Esophagus muscularis mucosa (tissue), 4 donors: ENCODE measurements around the gene PTPRJ. TPM values are rescaled to one million over a fixed set of nuclear protein-coding genes. Genes with fewer than 3 reads are reported as not detected.

Source experiments
- DNase-seq: peaks from one replicate; pipeline ENCODE4 v3.0.0-alpha.2; 2017; ENCODE audit errors: extremely low spot score
- H3K27ac ChIP-seq, 4 donors: fragments of 200-600 bp; sonication (generic); replicated peaks in 1 of 4; 1 replicate in 3 of 4; 2 replicates in 1 of 4; pipeline ENCODE4 v1.5.1; 2016 to 2019; ENCODE audit warnings: mild to moderate bottlenecking in 1 of 4
- H3K27me3 ChIP-seq, 4 donors: fragments of 200-600 bp; sonication (generic); one replicate each; pipeline versions ENCODE4 v1.5.1 to v1.6.0; 2016 to 2019
- H3K36me3 ChIP-seq, 4 donors: fragments of 200-600 bp; sonication (generic); one replicate each; pipeline ENCODE4 v1.5.1; 2016 to 2019
- H3K4me1 ChIP-seq, 4 donors: fragments of 200-600 bp; sonication (generic); one replicate each; pipeline ENCODE4 v1.5.1; 2016 to 2019
- H3K4me3 ChIP-seq, 4 donors: fragments of 200-600 bp; sonication (generic); 1 replicate in 2 of 4; 2 replicates in 2 of 4; pipeline ENCODE4 v1.5.1; 2016 to 2019; ENCODE audit warnings: mild to moderate bottlenecking in 4 of 4, moderate library complexity in 1 of 4
- H3K9me3 ChIP-seq, 4 donors: fragments of 200-600 bp; sonication (generic); 1 replicate in 3 of 4; 2 replicates in 1 of 4; pipeline ENCODE4 v1.5.1; 2016 to 2019
- CTCF ChIP-seq, 3 experiments: fragments of 200-600 bp in 2 of 3; fragments of 450-650 bp in 1 of 3; sonication (generic) in 2 of 3; IDR thresholded peaks; one replicate each; pipeline ENCODE4 v1.5.1; 2017 to 2019; ENCODE audit warnings: antibody characterized with exemption in 3 of 3, mild to moderate bottlenecking in 2 of 3, moderate library complexity in 1 of 3
- EP300 ChIP-seq: sonication (generic); formaldehyde crosslinking; IDR thresholded peaks from one replicate; pipeline ENCODE4 v1.6.1; 2017; ENCODE audit warnings: antibody characterized with exemption
- POLR2A ChIP-seq: fragments of 450-650 bp; IDR thresholded peaks from one replicate; pipeline ENCODE4 v1.6.1; 2017; ENCODE audit warnings: antibody characterized with exemption, moderate library complexity, mild to moderate bottlenecking, low read depth
- POLR2AphosphoS5 ChIP-seq, 2 donors: sonication (generic); formaldehyde crosslinking; IDR thresholded peaks; one replicate each; pipeline ENCODE4 v1.6.1; 2017; ENCODE audit warnings: antibody characterized with exemption in 2 of 2
- WGBS: methylation state at CpG from one replicate; pipeline ENCODE4 v1.1.5; 2018; 5-methylcytosine and 5-hydroxymethylcytosine counted together
- intact Hi-C: fragments of 100-400 bp; cut with DNase I; formaldehyde crosslinking; loops from one replicate; pipeline ENCODE4 v1.15.1; 2023
- total RNA-seq, 4 donors: library from RNA; depleted of rRNA; stranded (reverse); fragments of >200 nt; gene quantifications; one replicate each; pipeline versions ENCODE4 v1.1.0 to v1.2.1, GENCODE V29; 2016

The PTPRJ gene
- total RNA-seq, 4 donors from 2014 or later, result 8.3 to 14.1 (median 10.5) TPM

GRCh38 chr11:48082771-48083170 is 102.4 kb downstream of the PTPRJ start:
- TF ChIP-seq CTCF (IDR thresholded peaks at IDR 0.05), result no peak
- no peak for TF ChIP-seq EP300
- TF ChIP-seq POLR2AphosphoS5 (IDR thresholded peaks at IDR 0.05), result no peak
- TF ChIP-seq POLR2A, result no peak
- DNase-seq, result no peak
- no peaks in the 10 kb centered on the region for H3K36me3 ChIP-seq
- peaks cover 0 to 9% (median 0%) of the 10 kb centered on the region in 4 donors for H3K27me3 ChIP-seq
- H3K9me3 ChIP-seq, result no peaks in the 10 kb centered on the region
- no peak overlapping the region for H3K4me3 ChIP-seq
- whole genome bisulfite sequencing, result 100% methylated on average over 2 of the region's 2 CpGs
- intact Hi-C loops, result no loop called here
- H3K4me1 ChIP-seq, result peaks cover 10 to 20% (median 16%) of the 10 kb centered on the region in 4 donors
- H3K27ac ChIP-seq, result no peak overlapping the region

DNA sequence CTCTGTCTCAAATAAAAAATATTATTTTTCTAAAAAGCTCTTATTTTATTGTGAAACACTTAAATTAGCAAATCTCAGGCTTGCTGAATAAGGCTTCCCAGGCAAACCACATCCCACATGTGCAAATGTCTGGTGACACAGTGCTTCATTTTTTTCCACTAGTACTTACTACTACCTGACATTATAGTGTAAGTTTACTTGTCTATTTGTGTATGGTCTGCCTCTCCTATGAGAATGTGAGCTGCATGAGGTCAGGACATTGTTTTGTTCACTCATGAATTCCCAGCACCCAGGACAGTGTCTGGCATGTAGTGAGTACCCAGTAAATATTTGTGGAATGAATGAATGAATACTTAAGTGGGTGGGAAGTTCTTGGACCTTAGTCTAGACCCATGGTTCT is 103.1 kb downstream of the PTPRJ start:
- peaks cover 14 to 20% (median 18%) of the 10 kb centered on the region in 4 donors for H3K4me1 ChIP-seq
- no peak overlapping the region for H3K27ac ChIP-seq
- intact Hi-C loops, result no loop called here
- no peak overlapping the region for H3K4me3 ChIP-seq
- TF ChIP-seq POLR2AphosphoS5 (IDR thresholded peaks at IDR 0.05) (no peak), POLR2A (no peak), EP300 (no peak), CTCF (IDR thresholded peaks at IDR 0.05) (no peak)
- no peak for DNase-seq
- H3K27me3 ChIP-seq, result peaks cover 0 to 9% (median 0%) of the 10 kb centered on the region in 4 donors
- no peaks in the 10 kb centered on the region for H3K9me3 ChIP-seq
- no peaks in the 10 kb centered on the region for H3K36me3 ChIP-seq

DNA sequence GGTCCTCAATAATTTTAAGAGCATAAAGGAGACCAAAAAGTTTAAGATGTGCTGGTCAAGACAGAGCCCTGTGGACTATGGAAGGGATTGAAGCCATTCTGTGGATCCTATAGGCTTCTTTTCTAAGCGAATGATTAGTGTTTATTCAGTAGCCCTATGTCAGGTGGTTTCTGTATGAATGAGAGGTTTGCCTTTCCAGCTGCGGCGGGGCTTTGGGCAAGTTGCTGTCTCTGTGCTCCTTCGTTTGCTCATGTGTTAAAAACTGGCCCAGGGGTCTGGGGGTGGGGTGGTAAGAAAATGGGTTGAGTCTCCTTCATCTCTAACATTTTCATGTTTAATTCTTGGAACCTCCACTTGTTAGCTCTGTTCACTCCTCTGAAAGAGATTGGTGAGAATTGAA is 105.3 kb downstream of the PTPRJ start:
- H3K9me3 ChIP-seq, result no peaks in the 10 kb centered on the region
- no peak for DNase-seq
- no peaks in the 10 kb centered on the region for H3K36me3 ChIP-seq
- H3K27ac ChIP-seq, result no peak overlapping the region
- H3K4me1 ChIP-seq, result peaks cover 8 to 20% (median 14%) of the 10 kb centered on the region in 4 donors
- 95% methylated on average over 4 of the region's 4 CpGs for WGBS
- TF ChIP-seq EP300 (no peak), POLR2A (no peak), POLR2AphosphoS5 (IDR thresholded peaks at IDR 0.05) (no peak), CTCF (IDR thresholded peaks at IDR 0.05) (no peak)
- H3K4me3 ChIP-seq, result no peak overlapping the region
- H3K27me3 ChIP-seq, result peaks cover 0 to 13% (median 0%) of the 10 kb centered on the region in 4 donors
- intact Hi-C loops, result no loop called here

DNA sequence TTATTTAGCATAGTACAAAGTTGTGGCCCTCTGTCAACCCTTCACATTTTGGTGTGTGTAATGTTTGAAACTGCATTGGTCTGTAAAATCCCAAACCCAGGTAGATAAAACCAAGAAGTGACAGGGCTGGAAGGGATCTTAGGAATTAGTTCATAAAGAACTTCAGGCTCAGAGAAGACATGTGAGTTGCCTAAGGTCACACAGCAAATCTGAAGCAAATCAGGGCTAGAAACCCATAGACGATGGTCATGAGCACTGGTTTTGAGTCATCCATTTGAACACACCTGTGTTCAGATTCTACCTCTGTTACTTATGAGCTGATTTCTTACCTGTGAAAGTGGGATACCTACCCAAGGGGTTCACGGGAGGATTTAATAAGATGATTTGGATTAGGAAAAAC is 107.1 kb downstream of the PTPRJ start:
- Histone ChIP-seq H3K9me3 (no peaks in the 10 kb centered on the region), H3K36me3 (no peaks in the 10 kb centered on the region), H3K4me3 (no peak overlapping the region), H3K27me3 (peaks cover 0 to 13% (median 0%) of the 10 kb centered on the region in 4 donors), H3K4me1 (peaks cover 0 to 12% (median 2%) of the 10 kb centered on the region in 4 donors), H3K27ac (no peak overlapping the region)
- intact Hi-C loops, result no loop called here
- no peak for TF ChIP-seq POLR2AphosphoS5 (IDR thresholded peaks at IDR 0.05)
- no peak for TF ChIP-seq CTCF (IDR thresholded peaks at IDR 0.05)
- no peak for TF ChIP-seq EP300
- no peak for TF ChIP-seq POLR2A
- WGBS, result 94% methylated on average over 2 of the region's 2 CpGs
- no peak for DNase-seq

DNA sequence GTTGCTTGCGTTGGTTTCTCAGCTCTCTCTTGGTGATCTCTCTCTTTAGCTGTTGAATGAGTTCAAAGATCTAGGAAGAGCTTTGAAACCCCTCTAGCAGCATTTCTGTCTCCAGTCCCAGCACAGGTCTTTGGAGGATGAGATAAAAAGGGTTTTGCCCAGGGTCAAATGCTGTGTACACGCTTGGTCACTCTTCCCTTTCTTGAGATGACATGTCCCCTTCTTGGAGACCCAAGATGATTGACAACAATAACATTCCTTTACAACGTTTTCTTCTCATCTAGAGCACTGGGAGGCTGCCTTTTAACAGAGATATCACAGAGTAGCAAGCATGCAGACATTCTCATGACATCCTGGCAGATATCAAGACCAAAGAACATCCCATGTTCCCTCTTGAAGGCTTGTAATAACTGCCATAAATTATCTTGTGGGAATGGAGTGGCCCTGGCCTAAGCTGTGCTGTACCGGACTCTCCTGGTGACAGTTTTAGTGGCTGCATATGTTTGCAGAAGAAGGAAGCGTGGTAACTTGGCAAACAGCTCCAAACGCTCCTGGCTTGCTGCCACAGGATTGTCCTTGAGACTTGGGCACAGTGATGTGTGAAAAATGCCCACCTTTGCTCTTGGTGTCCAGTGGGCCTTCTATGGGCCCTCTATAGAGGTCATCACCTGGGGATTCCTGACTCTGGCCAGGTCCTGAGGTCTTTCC is 107.8 kb downstream of the PTPRJ start:
- no peak for DNase-seq
- no peak overlapping the region for H3K27ac ChIP-seq
- H3K9me3 ChIP-seq, result no peaks in the 10 kb centered on the region
- peaks cover 0 to 13% (median 0%) of the 10 kb centered on the region in 4 donors for H3K27me3 ChIP-seq
- no peaks in the 10 kb centered on the region for H3K36me3 ChIP-seq
- TF ChIP-seq EP300, result no peak
- no peak for TF ChIP-seq POLR2A
- no peak for TF ChIP-seq CTCF (IDR thresholded peaks at IDR 0.05)
- no peak for TF ChIP-seq POLR2AphosphoS5 (IDR thresholded peaks at IDR 0.05)
- WGBS, result 62% methylated on average over 3 of the region's 6 CpGs
- intact Hi-C loops, result no loop called here
- no peak overlapping the region for H3K4me3 ChIP-seq
- peaks cover 3 to 13% (median 6%) of the 10 kb centered on the region in 4 donors for H3K4me1 ChIP-seq
